Liver (tissue), 9 donors: ENCODE results near the gene KIF15. TPM values are rescaled to one million over a fixed set of nuclear protein-coding genes. Genes with fewer than 3 reads are reported as not detected.

Experiments used
- DNase-seq: peaks from one replicate; pipeline ENCODE4 v3.0.0-alpha.2; 2017; ENCODE audit warnings: low spot score
- H3K27ac ChIP-seq, 2 donors: one replicate each; pipeline ENCODE4 v1.7.0; 2013; ENCODE audit warnings: inconsistent platforms in 2 of 2, low read length in 2 of 2, control low read depth in 1 of 2, low read depth in 1 of 2, mild to moderate bottlenecking in 1 of 2
- H3K27me3 ChIP-seq, 4 donors: one replicate each; pipeline versions ENCODE4 v1.6.1 to v1.7.0; 2013; ENCODE audit warnings: low read length in 3 of 4, inconsistent platforms in 1 of 4, mild to moderate bottlenecking in 1 of 4, moderate library complexity in 1 of 4; ENCODE audit not compliant: control insufficient read depth in 4 of 4, insufficient read depth in 4 of 4
- H3K36me3 ChIP-seq, 4 donors: one replicate each; pipeline versions ENCODE4 v1.6.1 to v1.7.0; 2013; ENCODE audit warnings: low read length in 3 of 4, mild to moderate bottlenecking in 3 of 4, low read depth in 1 of 4, moderate library complexity in 1 of 4; ENCODE audit not compliant: control insufficient read depth in 4 of 4, insufficient read depth in 3 of 4
- H3K4me1 ChIP-seq, 4 donors: one replicate each; pipeline versions ENCODE4 v1.6.1 to v1.7.0; 2013; ENCODE audit warnings: low read length in 3 of 4, mild to moderate bottlenecking in 3 of 4, moderate library complexity in 1 of 4; ENCODE audit not compliant: control insufficient read depth in 4 of 4, insufficient read depth in 4 of 4
- H3K4me3 ChIP-seq, 3 donors: one replicate each; pipeline versions ENCODE4 v1.6.1 to v1.7.0; 2013; ENCODE audit warnings: low read length in 3 of 3, control low read depth in 1 of 3, low read depth in 1 of 3, mild to moderate bottlenecking in 1 of 3
- H3K9ac ChIP-seq, 2 donors: one replicate each; pipeline ENCODE4 v1.7.0; 2013; ENCODE audit warnings: low read length in 2 of 2, mild to moderate bottlenecking in 2 of 2, moderate library complexity in 2 of 2, control low read depth in 1 of 2, low read depth in 1 of 2
- H3K9me3 ChIP-seq, 4 donors: one replicate each; pipeline versions ENCODE4 v1.6.1 to v1.7.0; 2013; ENCODE audit warnings: low read length in 3 of 4; ENCODE audit not compliant: control insufficient read depth in 4 of 4
- ATF3 ChIP-seq: IDR thresholded peaks from 2 replicates; pipeline ENCODE4 v1.6.1; 2016; ENCODE audit warnings: antibody characterized with exemption
- FOXA1 ChIP-seq: IDR thresholded peaks from 2 replicates; pipeline ENCODE4 v1.6.1; 2016; ENCODE audit warnings: antibody characterized with exemption
- GABPA ChIP-seq, 2 donors: IDR thresholded peaks in 1 of 2; conservative IDR thresholded peaks in 1 of 2; 2 replicates each; pipeline ENCODE4 v1.6.1; 2016; ENCODE audit warnings: antibody characterized with exemption in 2 of 2, mild to moderate bottlenecking in 1 of 2, moderate library complexity in 1 of 2
- HNF4A ChIP-seq, 2 donors: conservative IDR thresholded peaks; 2 replicates each; pipeline ENCODE4 v1.6.1; 2016; ENCODE audit warnings: antibody characterized with exemption in 2 of 2, mild to moderate bottlenecking in 2 of 2
- HNF4G ChIP-seq: IDR thresholded peaks from 2 replicates; pipeline ENCODE4 v1.6.1; 2016; ENCODE audit warnings: antibody characterized with exemption
- MAX ChIP-seq: IDR thresholded peaks from 2 replicates; pipeline ENCODE4 v1.6.1; 2016; ENCODE audit warnings: antibody characterized with exemption
- NR2F2 ChIP-seq: IDR thresholded peaks from 2 replicates; pipeline ENCODE4 v1.6.1; 2016; ENCODE audit warnings: antibody characterized with exemption
- REST ChIP-seq: IDR thresholded peaks from 2 replicates; pipeline ENCODE4 v1.6.1; 2016; ENCODE audit warnings: antibody characterized with exemption, mild to moderate bottlenecking
- RXRA ChIP-seq, 2 donors: IDR thresholded peaks; 2 replicates each; pipeline ENCODE4 v1.6.1; 2017 to 2018; ENCODE audit warnings: antibody characterized with exemption in 2 of 2, mild to moderate bottlenecking in 1 of 2
- SP1 ChIP-seq: IDR thresholded peaks from 2 replicates; pipeline ENCODE4 v1.6.1; 2018; ENCODE audit warnings: antibody characterized with exemption, mild to moderate bottlenecking
- YY1 ChIP-seq: IDR thresholded peaks from 2 replicates; pipeline ENCODE4 v1.6.1; 2016; ENCODE audit warnings: antibody characterized with exemption, mild to moderate bottlenecking
- ZBTB33 ChIP-seq: IDR thresholded peaks from 2 replicates; pipeline ENCODE4 v1.6.1; 2016; ENCODE audit warnings: antibody characterized with exemption
- WGBS: extraction: QIAGEN DNeasy Blood & Tissue Kit; methylation state at CpG from one replicate; pipeline ENCODE4 v1.1.7; 2013; 5-methylcytosine and 5-hydroxymethylcytosine counted together
- polyA plus RNA-seq, 2 donors: library from polyadenylated mRNA; stranded (reverse) in 1 of 2; unstranded in 1 of 2; fragments of 200-250 nt in 1 of 2; fragments of >200 nt in 1 of 2; fragmentation: Nextera tagmentation in 1 of 2; extraction: Ambion mirVana in 1 of 2; gene quantifications; one replicate each; pipeline versions ENCODE4 v1.2.1 to v1.2.3, GENCODE V29; 2013 to 2015
- total RNA-seq, 2 donors: library from RNA; depleted of rRNA; stranded (reverse); fragments of >200 nt; gene quantifications; one replicate each; pipeline ENCODE4 v1.2.3, GENCODE V29; 2014
- donor health status: healthy.
- donor health status: healthy.
- donor health status: healthy.
- donor health status: healthy.
- donor health status: healthy.

Gene KIF15
- total and polyA plus RNA-seq, 4 donors, result under 0.01 to 15.9 (median 0.24) TPM

GRCh38 chr3:44865272-44866035 is 103.9 kb downstream of the KIF15 start (continued):
- TF ChIP-seq ZBTB33, result no peak

- Histone ChIP-seq H3K36me3 (peaks cover 0 to 3% (median 0%) of the 10 kb centered on the region in 4 donors), H3K27me3 (no peaks in the 10 kb centered on the region), H3K4me3 (no peak overlapping the region), H3K9ac (no peak overlapping the region), H3K27ac (no peak overlapping the region), H3K9me3 (no peaks in the 10 kb centered on the region), H3K4me1 (peaks cover 8 to 33% (median 25%) of the 10 kb centered on the region in 4 donors)
- DNase-seq, result no peak
- peak; percentile 62 to 66 for TF ChIP-seq HNF4A (conservative IDR thresholded peaks at IDR 0.05)
- no peak for TF ChIP-seq MAX
- no peak for TF ChIP-seq NR2F2
- TF ChIP-seq SP1, result no peak
- TF ChIP-seq YY1, result no peak
- no peak for TF ChIP-seq FOXA1
- no peak for TF ChIP-seq REST
- no peak for TF ChIP-seq HNF4G
- TF ChIP-seq GABPA (IDR thresholded peaks at IDR 0.05 in 1 of 2, conservative IDR thresholded peaks at IDR 0.05 in 1 of 2), result no peak
- no peak for TF ChIP-seq ATF3
- TF ChIP-seq RXRA (IDR thresholded peaks at IDR 0.05), result peak in 1 of 2 donors; percentile 34
- WGBS, result 55% methylated on average over 7 of the region's 7 CpGs
Observed at GRCh38 chr3:44867421-44868111, 106.0 kb downstream of the KIF15 start.
